ENCODE data around the gene CDH2. TPM values are rescaled to one million over a fixed set of nuclear protein-coding genes. Genes with fewer than 3 reads are reported as not detected.

The CDH2 gene
- total and polyA plus RNA-seq, 2 experiments from 2014 or later, result 14.7 to 36.9 TPM

DNA sequence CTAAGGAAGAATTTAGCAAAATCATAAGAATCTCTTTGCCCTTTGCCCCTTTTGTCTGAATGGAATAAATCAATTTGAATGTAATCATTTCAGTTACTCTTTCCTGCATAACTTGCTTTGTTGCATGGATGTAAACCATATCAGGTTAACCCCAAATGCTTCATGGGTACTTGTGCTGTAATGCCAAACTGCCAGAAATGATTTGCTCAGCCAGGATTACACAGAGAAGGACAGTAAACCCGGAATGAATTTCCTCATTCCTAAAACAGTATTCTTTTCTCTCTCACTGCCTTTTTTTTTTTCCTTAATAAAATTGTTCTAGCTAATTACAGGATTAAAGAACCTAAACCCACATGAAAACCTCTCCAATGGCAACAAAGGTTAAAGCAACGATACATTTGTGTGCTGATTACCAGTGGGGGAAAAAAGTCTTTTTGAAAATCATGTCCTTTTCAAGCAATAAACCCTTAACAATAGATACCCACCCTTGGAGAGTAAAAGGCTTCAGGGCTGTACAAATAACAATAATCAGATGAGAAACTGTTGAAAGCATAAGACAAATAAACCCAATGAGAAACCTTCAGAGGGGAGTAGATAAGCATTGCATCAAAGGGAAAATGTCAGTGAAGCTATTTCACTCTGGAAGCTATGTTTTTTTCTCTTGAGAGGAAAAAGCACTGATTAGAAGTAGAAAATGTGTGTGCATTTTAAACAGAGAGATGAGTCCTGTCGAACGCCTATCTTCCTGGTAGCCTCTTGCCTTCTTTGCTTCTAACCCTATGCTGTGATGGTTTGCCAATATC lies 275.3 kb downstream of the CDH2 start:
- no peaks in the 10 kb centered on the region for H3K9me2 ChIP-seq (ENCODE audit: insufficient read depth)
- Mint-ChIP-seq H3K27ac (no peak overlapping the region), H3K4me3 (no peak overlapping the region), H3K9me3 (peaks cover 22% of the 10 kb centered on the region), H3K4me1 (peaks cover 5% of the 10 kb centered on the region), H3K36me3 (ENCODE audit: low read depth) (peaks cover 12% of the 10 kb centered on the region), H3K27me3 (ENCODE audit: insufficient read depth, low read depth, poor library complexity) (peaks cover 3% of the 10 kb centered on the region)
- H3K27ac ChIP-seq (ENCODE audit: low read depth), result no peak overlapping the region
- H4K20me1 ChIP-seq (replicated peaks; ENCODE audit: insufficient read depth), result no peaks in the 10 kb centered on the region
- H3K36me3 ChIP-seq (ENCODE audit: insufficient read depth), result no peaks in the 10 kb centered on the region; the same call in 1 of the 2 replicates
- no peak for DNase-seq (ENCODE audit: low spot score)
- H3K4me2 ChIP-seq, result no peak overlapping the region
- H3K27me3 ChIP-seq (ENCODE audit: insufficient read depth), result no peaks in the 10 kb centered on the region
- H3K79me2 ChIP-seq (replicated peaks; ENCODE audit: insufficient read depth), result no peaks in the 10 kb centered on the region
- no peak overlapping the region for H3K4me3 ChIP-seq
- TF ChIP-seq EZH2phosphoT487 (IDR thresholded peaks at IDR 0.05; ENCODE audit: unreplicated experiment), result no peak
- TF ChIP-seq ZNF114 (CRISPR knock-in tag; IDR thresholded peaks at IDR 0.05), result no peak
- TF ChIP-seq CREB1 (CRISPR knock-in tag; IDR thresholded peaks at IDR 0.05; ENCODE audit: low read depth), result no peak
- TF ChIP-seq POLR2AphosphoS5 (IDR thresholded peaks at IDR 0.05; ENCODE audit: low read depth), result no peak
- no peak for TF ChIP-seq STAT1 (IDR thresholded peaks at IDR 0.05; ENCODE audit: unreplicated experiment)
- TF ChIP-seq EZH2 (IDR thresholded peaks at IDR 0.05; ENCODE audit: low read depth, unreplicated experiment), result no peak
- no peak for TF ChIP-seq JUNB (IDR thresholded peaks at IDR 0.05; ENCODE audit: unreplicated experiment)
- TF ChIP-seq, protein P1, sequence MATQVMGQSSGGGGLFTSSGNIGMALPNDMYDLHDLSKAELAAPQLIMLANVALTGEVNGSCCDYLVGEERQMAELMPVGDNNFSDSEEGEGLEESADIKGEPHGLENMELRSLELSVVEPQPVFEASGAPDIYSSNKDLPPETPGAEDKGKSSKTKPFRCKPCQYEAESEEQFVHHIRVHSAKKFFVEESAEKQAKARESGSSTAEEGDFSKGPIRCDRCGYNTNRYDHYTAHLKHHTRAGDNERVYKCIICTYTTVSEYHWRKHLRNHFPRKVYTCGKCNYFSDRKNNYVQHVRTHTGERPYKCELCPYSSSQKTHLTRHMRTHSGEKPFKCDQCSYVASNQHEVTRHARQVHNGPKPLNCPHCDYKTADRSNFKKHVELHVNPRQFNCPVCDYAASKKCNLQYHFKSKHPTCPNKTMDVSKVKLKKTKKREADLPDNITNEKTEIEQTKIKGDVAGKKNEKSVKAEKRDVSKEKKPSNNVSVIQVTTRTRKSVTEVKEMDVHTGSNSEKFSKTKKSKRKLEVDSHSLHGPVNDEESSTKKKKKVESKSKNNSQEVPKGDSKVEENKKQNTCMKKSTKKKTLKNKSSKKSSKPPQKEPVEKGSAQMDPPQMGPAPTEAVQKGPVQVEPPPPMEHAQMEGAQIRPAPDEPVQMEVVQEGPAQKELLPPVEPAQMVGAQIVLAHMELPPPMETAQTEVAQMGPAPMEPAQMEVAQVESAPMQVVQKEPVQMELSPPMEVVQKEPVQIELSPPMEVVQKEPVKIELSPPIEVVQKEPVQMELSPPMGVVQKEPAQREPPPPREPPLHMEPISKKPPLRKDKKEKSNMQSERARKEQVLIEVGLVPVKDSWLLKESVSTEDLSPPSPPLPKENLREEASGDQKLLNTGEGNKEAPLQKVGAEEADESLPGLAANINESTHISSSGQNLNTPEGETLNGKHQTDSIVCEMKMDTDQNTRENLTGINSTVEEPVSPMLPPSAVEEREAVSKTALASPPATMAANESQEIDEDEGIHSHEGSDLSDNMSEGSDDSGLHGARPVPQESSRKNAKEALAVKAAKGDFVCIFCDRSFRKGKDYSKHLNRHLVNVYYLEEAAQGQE (IDR thresholded peaks at IDR 0.05; ENCODE audit: unreplicated experiment), result no peak
- no peak for TF ChIP-seq ETS1 (IDR thresholded peaks at IDR 0.05)
- no peak for TF ChIP-seq NANOG (IDR thresholded peaks at IDR 0.05; ENCODE audit: borderline replicate concordance)
- TF ChIP-seq, protein P2, sequence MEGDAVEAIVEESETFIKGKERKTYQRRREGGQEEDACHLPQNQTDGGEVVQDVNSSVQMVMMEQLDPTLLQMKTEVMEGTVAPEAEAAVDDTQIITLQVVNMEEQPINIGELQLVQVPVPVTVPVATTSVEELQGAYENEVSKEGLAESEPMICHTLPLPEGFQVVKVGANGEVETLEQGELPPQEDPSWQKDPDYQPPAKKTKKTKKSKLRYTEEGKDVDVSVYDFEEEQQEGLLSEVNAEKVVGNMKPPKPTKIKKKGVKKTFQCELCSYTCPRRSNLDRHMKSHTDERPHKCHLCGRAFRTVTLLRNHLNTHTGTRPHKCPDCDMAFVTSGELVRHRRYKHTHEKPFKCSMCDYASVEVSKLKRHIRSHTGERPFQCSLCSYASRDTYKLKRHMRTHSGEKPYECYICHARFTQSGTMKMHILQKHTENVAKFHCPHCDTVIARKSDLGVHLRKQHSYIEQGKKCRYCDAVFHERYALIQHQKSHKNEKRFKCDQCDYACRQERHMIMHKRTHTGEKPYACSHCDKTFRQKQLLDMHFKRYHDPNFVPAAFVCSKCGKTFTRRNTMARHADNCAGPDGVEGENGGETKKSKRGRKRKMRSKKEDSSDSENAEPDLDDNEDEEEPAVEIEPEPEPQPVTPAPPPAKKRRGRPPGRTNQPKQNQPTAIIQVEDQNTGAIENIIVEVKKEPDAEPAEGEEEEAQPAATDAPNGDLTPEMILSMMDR (conservative IDR thresholded peaks at IDR 0.05; ENCODE audit: low read depth in 2 of 2), result no peak
- TF ChIP-seq, protein P3, sequence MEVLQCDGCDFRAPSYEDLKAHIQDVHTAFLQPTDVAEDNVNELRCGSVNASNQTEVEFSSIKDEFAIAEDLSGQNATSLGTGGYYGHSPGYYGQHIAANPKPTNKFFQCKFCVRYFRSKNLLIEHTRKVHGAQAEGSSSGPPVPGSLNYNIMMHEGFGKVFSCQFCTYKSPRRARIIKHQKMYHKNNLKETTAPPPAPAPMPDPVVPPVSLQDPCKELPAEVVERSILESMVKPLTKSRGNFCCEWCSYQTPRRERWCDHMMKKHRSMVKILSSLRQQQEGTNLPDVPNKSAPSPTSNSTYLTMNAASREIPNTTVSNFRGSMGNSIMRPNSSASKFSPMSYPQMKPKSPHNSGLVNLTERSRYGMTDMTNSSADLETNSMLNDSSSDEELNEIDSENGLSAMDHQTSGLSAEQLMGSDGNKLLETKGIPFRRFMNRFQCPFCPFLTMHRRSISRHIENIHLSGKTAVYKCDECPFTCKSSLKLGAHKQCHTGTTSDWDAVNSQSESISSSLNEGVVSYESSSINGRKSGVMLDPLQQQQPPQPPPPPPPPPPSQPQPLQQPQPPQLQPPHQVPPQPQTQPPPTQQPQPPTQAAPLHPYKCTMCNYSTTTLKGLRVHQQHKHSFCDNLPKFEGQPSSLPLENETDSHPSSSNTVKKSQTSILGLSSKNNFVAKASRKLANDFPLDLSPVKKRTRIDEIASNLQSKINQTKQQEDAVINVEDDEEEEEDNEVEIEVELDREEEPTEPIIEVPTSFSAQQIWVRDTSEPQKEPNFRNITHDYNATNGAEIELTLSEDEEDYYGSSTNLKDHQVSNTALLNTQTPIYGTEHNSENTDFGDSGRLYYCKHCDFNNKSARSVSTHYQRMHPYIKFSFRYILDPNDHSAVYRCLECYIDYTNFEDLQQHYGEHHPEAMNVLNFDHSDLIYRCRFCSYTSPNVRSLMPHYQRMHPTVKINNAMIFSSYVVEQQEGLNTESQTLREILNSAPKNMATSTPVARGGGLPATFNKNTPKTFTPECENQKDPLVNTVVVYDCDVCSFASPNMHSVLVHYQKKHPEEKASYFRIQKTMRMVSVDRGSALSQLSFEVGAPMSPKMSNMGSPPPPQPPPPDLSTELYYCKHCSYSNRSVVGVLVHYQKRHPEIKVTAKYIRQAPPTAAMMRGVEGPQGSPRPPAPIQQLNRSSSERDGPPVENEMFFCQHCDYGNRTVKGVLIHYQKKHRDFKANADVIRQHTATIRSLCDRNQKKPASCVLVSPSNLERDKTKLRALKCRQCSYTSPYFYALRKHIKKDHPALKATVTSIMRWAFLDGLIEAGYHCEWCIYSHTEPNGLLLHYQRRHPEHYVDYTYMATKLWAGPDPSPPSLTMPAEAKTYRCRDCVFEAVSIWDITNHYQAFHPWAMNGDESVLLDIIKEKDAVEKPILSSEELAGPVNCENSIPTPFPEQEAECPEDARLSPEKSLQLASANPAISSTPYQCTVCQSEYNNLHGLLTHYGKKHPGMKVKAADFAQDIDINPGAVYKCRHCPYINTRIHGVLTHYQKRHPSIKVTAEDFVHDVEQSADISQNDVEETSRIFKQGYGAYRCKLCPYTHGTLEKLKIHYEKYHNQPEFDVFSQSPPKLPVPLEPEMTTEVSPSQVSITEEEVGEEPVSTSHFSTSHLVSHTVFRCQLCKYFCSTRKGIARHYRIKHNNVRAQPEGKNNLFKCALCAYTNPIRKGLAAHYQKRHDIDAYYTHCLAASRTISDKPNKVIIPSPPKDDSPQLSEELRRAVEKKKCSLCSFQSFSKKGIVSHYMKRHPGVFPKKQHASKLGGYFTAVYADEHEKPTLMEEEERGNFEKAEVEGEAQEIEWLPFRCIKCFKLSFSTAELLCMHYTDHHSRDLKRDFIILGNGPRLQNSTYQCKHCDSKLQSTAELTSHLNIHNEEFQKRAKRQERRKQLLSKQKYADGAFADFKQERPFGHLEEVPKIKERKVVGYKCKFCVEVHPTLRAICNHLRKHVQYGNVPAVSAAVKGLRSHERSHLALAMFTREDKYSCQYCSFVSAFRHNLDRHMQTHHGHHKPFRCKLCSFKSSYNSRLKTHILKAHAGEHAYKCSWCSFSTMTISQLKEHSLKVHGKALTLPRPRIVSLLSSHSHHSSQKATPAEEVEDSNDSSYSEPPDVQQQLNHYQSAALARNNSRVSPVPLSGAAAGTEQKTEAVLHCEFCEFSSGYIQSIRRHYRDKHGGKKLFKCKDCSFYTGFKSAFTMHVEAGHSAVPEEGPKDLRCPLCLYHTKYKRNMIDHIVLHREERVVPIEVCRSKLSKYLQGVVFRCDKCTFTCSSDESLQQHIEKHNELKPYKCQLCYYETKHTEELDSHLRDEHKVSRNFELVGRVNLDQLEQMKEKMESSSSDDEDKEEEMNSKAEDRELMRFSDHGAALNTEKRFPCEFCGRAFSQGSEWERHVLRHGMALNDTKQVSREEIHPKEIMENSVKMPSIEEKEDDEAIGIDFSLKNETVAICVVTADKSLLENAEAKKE (CRISPR knock-in tag; IDR thresholded peaks at IDR 0.05), result no peak
- TF ChIP-seq ZNF331 (CRISPR knock-in tag; IDR thresholded peaks at IDR 0.05; ENCODE audit: low read depth), result no peak
- peaks cover 6% of the 10 kb centered on the region; the same call in 1 of the 2 replicates for H3K4me1 ChIP-seq (ENCODE audit: insufficient read depth)
- no peak for ATAC-seq
- no peak overlapping the region for H2AFZ ChIP-seq
- no peaks in the 10 kb centered on the region for H3F3A ChIP-seq (replicated peaks; ENCODE audit: low read depth)
